Adrenal gland (tissue), 5 donors: ENCODE results near the gene STON2.

Source experiments
- CTCF ChIP-seq, 6 experiments: fragments of 450-650 bp in 4 of 6; fragments of 200-600 bp in 2 of 6; sonication (generic) in 1 of 6; IDR thresholded peaks; 1 replicate in 5 of 6; 2 replicates in 1 of 6; pipeline versions ENCODE4 v1.5.1 to v1.8.0; 2016 to 2021; ENCODE audit warnings: antibody characterized with exemption in 6 of 6, mild to moderate bottlenecking in 2 of 6, moderate library complexity in 1 of 6
- POLR2A ChIP-seq, 2 donors: fragments of 450-650 bp; IDR thresholded peaks; one replicate each; pipeline ENCODE4 v1.6.1; 2017; ENCODE audit warnings: antibody characterized with exemption in 2 of 2, mild to moderate bottlenecking in 2 of 2, moderate library complexity in 1 of 2
- donor health status: DM: no; HTN: no; CAD: no.

GRCh38 chr14:81309511-81309910 is 90.6 kb downstream of the STON2 start:
- TF ChIP-seq CTCF (IDR thresholded peaks at IDR 0.05) (no peak), POLR2A (IDR thresholded peaks at IDR 0.05) (no peak)
